HG03095 (cell line): ENCODE data around the gene ANAPC4.

Source experiments
- ATAC-seq: cut with Tn5 transposase; IDR thresholded peaks from one replicate; pipeline ENCODE4 v1.9.1; 2021; ENCODE audit warnings: moderate library complexity; ENCODE audit not compliant: unreplicated experiment

Gene ANAPC4

DNA sequence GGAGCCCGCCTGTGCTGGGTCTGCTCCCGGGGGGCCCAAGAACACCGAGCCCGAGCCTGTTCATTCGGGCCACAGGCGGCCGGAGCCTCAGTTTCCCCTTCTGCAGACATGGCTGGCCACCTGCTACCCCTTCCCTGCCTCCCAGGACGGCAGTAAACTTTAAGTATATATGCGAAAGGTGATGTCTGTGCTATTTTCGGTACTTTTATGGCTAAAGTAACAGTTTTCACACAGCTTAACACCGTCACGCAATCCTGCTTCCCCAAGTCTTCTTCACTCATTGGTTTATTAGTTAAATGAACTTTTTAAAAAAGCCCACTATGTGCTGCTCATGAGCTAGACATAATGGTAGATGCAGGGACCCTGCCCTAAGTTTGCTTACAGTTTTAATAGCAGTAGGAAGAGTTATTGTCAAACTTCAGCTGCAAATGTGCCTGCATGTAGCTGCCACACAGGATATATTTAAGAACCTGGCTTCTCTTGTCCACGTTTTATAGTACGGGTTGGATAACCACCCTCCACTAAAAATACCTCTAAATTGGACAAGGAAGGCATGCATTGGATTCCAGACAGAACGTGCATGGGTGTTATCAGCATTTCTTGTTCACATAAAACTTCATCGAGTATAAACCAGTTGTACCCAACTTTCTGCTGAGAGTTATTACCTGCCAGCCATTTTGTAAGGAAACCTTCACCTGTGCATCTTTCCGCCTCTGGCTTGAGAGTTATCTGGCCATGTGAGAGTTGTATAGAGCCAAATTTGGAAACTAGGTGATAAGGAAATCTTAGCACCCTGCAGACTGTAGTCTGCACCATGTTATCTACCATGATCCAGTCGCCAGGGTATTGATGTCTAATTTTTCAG, 741 bp downstream of the ANAPC4 start:
- no peak for ATAC-seq

DNA sequence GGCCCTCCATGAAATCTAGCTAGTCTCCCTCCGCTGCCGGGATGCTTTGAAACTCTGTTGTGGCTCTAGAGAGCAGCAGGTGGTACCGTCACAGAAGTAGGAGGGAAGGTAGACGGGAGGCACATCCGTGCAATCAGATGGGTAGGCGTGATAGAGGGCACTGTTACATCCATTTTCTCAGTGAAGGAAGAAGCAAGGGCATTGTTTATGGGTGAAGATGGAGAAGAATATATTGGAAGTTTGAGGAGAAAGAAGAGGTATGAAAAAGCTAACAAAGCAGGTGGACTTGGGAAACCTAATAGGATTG, 1.3 kb downstream of the ANAPC4 start:
- ATAC-seq, result no peak

DNA sequence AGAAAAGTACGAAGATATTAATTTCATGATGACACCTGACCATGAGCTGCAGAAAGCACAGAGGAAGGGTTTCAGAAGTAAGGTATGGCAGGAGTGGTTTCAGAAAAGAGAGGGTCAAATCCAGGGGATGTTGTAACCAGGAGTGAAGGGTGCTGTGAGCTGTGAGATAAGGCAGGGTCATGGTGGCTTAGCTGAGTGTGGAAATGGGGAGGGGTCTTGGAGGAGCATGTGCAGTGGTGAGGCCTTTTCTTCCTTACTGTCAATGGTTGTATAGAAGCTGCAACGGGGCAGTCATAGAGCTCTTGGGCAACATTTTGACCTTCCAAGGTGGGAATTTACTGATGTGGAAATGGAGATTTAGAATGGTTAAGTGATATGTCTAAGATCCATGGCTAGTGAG, 2.5 kb downstream of the ANAPC4 start:
- no peak for ATAC-seq

DNA sequence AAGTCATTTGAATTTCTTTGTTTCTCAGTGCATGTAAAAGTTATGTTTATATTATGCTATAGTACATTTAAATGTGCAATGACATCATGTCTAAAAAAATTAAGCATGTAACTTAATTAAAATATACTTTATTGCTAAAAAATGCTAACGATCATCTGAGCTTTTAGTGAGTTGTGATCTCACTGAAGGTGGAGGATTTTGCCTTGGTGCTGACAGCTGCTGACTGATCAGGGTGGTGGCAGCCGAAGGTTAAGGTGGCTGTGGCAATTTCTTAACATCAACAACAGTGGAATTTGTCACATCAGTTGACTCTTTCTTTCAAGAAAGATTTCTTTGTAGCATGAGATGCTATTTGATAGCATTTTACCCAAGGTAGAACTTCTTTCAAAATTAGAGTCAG, 6.6 kb downstream of the ANAPC4 start:
- ATAC-seq, result no peak

DNA sequence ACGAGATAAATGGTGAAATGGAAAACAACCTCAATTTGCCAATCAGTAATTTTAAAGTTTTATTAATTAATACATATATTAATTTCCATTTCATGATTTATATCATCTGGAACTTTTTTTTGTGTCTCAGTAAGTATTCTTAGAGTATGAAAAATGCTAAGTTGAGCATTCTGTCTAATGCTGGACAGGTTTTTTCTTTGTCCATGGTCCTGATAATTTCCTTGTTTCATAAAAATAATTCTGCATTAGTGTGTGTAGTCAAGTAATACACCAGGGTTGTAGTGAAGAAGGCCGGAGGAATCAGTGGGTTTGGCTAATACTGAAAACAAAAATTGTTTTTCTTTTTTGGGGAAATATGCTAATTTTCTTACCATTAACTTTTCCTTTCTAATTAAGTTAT, 9.9 kb downstream of the ANAPC4 start:
- ATAC-seq, result no peak

DNA sequence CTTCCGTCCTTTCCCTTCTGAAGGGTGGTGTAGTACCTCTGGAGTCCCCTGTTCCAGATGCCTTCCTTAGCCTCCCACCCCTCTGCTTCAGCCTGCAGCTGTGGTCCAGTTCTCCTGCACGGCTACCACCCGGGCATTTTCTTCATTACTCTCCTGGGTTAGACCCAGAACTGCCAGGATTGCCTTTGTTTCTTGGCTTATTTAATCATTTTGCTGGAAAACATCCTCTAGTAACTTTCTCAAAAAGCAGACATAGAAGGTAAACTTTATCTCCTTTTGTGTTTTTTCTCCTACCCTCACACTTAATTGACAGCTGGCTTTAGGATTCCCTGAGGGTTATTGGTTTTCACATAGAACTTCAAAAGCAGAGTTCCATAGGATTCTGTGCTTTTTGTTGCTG, 20.2 kb downstream of the ANAPC4 start:
- no peak for ATAC-seq

DNA sequence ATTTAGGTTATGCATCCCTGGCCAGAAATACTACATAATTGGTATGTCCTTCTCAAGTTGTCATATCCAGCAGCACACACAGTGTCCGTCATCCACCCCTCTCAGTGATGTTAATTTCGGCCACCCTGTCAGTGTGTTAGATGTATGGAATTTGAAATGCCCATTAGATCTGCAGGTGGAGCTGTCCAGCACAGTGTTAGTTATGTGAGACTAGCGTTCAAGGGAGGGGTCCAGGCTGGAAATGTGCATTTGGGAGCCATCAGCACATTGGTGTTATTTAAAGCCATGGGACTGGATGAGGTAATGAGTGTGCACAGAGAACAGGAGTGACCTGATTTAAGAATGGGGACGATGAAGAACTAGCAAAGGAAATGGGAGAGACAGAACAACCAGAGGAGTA, 22.4 kb downstream of the ANAPC4 start:
- ATAC-seq, result no peak

DNA sequence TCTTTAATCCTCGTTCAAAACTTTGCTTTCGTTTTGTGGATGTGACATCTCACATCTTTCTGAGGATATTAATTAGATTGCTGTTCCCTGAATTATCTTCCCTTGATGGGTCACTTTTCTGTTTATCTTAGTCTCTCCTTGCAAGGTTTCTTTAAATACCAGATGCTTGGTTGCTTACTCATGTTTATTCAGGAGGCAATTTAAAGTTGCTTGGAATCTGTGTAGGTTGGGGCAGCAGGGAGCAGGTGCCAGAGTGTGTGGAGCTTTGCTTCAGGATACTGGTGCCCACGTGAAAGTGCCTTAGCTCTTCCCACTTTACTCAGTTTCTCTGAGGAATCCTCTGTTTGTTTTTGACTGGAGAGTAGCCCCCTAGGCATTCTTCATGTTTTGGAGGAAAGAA, 24.0 kb downstream of the ANAPC4 start:
- ATAC-seq, result no peak

DNA sequence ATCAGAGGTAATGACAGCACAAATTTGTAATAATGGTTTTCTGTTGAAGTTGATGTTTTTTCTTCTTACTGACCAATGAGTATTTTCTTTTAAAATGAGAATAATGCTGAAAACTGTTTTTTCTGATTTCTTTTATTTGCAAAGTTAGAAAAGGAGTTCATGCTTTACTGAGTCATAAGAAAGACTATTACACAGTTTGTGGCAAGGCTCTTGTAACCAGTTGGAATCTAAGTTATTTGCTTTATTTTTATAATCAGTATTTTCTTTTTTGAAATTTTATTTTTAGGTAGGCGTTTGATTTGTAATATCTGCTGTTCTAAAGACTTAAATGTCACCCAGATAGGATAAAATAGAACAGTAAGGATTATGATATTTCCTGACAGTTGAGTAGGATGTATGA, 25.5 kb downstream of the ANAPC4 start:
- no peak for ATAC-seq

DNA sequence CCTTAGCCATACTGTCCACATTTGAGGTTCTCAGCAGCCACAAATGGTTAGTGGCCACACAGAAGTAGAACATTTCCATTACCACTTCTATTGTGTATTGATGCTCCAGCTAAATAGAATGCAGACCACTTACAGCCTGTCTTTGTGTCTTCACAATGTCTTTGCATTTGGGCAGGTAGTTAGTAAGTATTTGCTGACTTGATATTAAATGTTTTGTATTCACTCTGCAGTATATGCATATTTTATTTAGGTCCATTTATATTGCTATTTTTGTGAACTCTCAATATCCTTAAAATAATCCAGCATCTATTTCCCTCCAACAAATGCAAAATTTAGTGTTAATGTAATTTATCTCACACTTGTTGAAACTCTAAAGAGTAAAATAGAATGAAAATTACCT, 26.6 kb downstream of the ANAPC4 start:
- ATAC-seq, result no peak

DNA sequence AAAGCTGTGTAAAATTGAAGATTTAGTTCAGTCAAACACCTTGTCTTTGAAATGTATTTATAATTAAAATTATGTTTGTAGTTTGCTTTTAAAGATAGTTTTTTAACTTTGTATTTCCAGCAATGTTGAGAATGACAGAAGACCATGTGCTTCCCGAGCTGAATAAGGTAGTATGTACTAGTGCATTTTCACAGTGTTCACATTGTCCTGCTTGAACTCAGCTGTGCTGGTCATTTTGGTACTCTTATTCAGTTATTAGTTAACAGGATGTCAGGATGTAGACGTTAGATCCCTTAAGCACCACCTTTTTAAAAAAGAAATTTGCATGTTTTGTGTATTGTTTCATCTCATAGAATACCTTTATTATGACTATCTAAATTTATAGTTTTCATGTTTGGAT, 28.4 kb downstream of the ANAPC4 start:
- ATAC-seq, result no peak

DNA sequence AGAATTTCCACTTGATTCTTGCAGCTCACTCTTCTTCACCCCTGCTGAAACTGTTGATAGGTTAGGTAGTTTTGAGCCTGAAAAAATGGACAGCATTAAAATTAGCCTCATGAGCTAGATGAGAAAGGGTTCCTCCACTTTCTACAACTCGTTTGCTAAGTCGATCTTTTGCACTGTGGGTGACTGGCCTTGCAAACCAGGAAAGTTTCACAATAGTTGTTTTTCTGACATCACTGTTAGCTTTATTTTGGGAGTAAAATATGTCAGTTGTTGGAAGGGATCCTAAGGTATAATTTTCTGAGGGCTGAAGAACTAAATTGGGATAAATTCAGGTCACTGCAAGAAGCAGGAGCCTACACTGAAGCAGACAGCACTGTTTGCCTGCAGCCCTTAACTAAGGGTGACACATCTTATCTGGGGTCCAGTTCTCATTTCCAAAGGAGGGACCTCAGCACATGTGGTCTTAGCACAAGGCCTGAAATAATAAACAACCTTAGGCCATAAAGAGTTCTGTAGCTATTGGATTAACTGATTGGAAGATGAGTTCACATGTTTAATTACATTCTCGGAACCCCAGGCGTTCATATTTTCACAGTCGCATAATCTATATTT, 29.1 kb downstream of the ANAPC4 start:
- ATAC-seq, result no peak

DNA sequence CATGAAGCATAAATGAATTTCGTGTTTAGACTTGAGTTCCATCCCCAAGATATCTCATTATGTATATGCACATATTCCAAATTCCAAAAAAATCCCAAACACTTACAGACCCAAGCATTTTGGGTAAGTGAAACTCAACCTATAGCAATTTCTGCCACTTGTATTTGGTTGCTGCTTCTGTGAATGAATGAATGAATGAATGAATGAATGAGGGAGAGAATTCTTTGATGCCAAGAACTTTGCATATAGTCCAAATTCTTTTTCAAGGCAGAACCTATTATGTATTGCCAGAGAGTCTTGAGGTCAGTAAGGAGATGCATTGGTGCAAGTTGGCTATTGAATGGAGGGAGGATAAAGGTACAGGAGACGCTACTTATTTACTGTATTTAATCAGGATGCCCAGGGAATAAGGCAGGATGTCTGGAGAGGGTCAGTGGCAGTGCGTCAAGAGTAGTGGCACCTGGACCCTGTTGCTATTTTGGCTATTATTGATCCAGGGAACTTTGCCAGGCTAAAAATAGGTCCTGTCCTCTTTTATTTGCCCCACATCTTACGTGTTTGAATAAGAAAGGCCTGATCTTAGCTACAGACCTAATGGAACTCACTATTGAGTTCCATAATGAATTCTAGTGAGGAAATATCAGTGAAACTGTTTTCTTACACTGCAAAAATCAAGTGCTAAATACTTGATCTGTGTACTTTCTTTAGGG, 33.9 kb downstream of the ANAPC4 start:
- ATAC-seq, result no peak

DNA sequence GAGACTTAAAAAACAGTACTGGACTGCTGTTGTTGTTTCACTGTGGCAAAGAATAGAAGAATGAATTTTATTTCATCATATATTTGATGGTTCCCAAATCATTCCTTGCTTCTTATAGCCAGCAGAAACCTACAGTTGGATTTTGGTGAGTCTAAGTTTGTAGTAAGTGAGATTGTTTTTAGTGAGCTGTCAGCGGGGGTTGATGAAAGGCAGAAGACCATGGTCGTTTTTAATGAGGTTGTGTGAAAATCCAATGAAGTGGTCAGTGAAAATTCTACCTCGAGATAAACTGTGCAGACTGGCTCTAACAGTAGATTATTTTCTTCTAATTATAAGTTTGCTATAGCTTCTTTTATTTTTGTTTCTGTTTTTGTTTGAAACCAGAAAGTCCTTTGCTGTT, 36.2 kb downstream of the ANAPC4 start:
- no peak for ATAC-seq

DNA sequence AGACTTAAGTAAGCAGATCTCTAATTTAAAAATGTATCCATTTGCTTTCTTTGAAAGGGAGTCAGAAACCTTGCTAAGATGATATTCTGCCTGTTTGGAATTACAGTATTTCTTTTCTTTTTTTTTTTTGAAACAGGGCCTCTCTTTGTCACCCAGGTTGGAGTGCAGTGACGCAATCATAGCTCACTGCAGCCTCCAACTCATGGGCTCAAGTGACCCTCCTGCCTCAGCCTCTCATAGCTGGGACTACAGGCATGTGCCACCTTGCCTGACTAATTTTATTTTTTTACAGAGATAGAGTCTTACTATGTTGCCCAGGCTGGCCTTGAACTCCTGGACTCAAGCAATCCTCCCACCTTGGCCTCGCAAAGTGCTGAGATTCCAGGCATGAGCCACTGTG, 40.0 kb downstream of the ANAPC4 start:
- no peak for ATAC-seq

DNA sequence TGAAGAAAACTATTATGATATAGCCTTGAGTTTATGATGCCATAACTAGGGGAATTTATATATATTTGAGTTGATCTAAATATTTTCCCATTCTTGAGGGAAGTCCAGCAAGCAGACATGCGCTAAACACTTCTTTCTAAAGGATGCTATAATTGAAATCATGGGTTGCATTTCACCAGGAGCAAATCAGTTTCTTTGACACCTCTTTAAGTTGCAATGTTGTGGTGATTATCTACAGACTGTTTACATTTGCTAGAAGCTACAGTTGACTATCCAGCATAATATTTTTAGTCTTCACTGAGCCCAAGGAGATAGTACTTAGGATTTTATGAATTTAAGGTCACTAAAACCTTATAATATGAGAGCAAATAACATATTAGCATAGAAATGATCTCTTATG, 43.9 kb downstream of the ANAPC4 start:
- no peak for ATAC-seq

DNA sequence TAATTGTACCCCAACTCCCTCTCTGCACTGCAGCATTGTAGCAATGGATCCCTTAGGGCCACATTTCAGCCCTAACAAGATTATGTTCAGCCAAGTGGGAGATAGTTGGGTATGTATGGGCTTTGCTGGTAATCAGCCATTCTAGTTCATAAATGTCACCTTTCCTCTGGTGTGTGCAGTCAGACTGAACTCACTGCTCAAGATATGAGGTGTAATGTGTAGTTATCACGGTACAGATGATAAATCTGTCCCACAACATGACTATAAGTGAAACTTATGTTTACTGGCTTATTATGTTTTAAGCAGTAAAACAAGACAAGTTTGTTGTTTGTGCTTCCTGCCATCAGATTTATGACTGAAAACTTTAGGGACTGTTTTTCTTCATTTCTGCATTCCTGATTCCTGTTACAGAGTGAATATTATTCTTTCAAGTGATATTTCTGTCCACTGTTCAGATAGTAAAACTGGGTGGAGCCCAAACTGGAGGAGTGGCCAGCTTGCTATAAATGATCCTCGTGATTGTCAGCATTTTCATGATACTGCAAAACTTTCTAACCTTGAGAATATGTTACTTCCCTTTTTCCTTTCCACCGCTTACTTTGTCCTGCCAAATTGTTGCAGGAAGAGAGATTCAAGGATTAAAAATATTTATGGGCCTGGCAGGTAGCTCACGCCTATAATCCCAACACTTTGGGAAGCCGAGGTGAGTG, 44.9 kb downstream of the ANAPC4 start:
- peak; percentile 48 for ATAC-seq

DNA sequence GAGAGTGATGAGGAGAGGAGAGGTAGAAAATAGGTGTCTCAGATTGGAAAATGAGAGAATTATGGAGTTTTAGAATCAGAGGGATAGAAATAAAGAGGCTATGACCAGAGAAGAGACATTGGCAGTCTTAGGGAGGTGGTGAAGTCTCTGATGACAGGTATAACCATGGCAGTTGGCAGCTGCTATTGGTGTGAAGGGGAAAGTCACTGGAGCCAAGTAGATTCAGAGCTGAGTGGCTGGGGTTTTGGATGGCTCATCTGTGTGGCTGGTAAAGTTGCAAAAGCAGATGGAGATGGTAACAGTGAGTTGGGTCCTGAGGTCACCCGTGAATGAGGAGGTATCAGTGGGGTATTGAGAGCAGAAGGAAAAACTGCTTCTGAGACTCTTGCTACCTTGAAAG, 46.5 kb downstream of the ANAPC4 start:
- ATAC-seq, result no peak

DNA sequence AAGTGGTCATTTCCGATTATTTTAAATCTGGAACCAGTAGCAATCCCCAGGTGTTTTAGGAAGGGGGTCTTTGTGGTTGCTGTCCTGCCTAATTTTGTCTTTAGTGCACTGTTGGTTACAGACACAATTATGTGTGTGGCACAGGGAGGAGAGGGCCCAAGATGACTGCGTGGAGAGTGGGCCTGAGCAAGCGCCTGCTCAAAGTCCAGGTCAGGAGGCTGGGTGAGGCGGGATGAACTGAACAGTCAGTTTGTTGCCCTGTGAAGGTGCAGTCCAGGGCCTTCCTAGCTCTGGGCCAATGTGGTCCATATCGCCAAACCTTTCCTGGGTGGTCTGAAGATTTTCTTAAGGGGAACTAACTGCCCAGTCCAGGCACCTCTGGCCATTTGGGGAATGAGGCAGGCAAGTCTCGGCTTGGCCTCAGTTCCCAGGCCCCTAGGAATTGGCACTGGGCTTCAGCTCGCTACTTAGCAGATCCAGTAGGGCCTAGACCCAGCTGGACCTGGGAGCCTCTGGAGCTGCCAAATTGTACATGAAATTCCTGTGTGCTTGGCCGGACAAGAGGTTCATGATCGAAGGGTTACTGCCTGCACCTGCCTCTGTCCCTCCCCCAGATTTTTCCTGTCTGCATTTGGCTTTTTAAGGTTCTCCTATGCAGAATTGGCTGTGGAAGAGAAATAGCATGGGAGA, 47.6 kb downstream of the ANAPC4 start:
- ATAC-seq, result no peak

DNA sequence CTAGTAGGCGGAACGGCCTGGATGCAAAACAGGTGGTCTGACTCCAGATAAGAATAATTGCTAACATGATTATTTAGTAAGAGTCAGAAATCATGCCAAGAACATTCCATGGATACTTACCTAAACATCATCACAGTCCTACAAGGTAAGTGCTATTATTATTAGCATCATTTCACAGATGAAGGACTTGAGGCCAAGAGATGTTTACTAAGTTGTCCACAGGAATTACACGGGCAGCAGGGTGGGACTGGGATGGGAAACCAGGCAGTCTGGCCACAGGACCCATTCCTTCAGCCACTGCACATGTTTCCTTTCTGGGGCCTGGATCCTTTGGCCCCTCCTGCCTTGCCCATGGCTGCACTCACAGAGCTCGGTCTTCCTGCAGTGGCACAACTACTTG, 48.3 kb downstream of the ANAPC4 start:
- no peak for ATAC-seq

DNA sequence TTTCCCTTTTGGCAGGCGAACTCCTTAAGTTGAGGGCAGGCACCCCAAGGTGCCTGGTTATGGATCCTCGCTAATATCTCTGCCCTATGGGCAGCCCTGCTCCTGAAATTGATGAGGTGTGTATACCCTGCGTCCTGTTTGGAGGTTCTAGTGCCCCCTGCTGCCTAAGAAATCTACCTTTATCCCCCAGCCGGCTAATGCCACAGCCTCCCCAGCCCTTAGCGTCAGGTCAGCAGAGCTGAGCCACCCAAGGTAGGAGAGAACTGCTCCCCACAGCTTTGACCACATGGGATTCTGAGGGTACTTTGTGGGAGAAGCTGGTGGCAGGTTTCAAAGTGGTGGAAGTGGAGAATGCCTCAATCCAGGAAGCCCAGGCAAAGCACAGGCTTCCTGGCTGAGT, 50.8 kb downstream of the ANAPC4 start:
- no peak for ATAC-seq
